H1 (cell line): ENCODE results near the gene HIPK1. TPM values are rescaled to one million over a fixed set of nuclear protein-coding genes. Genes with fewer than 3 reads are reported as not detected.

Source experiments
- NANOG ChIP-seq: IDR thresholded peaks from 2 replicates; pipeline ENCODE4 v1.6.1; 2011; ENCODE audit warnings: low read length, low read depth, mild to moderate bottlenecking, inconsistent platforms; ENCODE audit not compliant: insufficient read depth, poor library complexity, severe bottlenecking
- POU5F1 ChIP-seq: IDR thresholded peaks from 2 replicates; pipeline ENCODE4 v1.6.1; 2011; ENCODE audit warnings: low read depth, mild to moderate bottlenecking, low read length, moderate library complexity
- USF2 ChIP-seq: IDR thresholded peaks from 2 replicates; pipeline ENCODE4 v1.6.1; 2011; ENCODE audit warnings: low read length, improper control_type of control experiment
- polyA plus RNA-seq, 7 experiments: library from polyadenylated mRNA; depleted of rRNA in 3 of 7; stranded (reverse) in 5 of 7; unstranded in 2 of 7; fragments of >200 nt in 5 of 7; fragments of 200-250 nt in 2 of 7; gene quantifications; 1 replicate in 5 of 7; 2 replicates in 1 of 7; 4 replicates in 1 of 7; pipeline versions ENCODE4 v1.2.1 to v1.2.3, GENCODE V29; 2011 to 2013; ENCODE audit warnings: missing spikeins in 2 of 7, mixed read lengths in 2 of 7
- total RNA-seq: library from RNA; stranded (reverse); fragmentation: NEBNext Ultra II Directional; extraction: Animal tissue kit (Norgen Biotek cat#: 25700); gene quantifications from 2 replicates; pipeline ENCODE4 v1.2.1, GENCODE V29; 2021

Gene HIPK1
- total and polyA plus RNA-seq, 2 of the 8 experiments (the other 6 are each of a cell fraction or from before 2014, with no cell fraction given), result 46.2 to 64.3 TPM

- TF ChIP-seq USF2 (no peak), POU5F1 (no peak), NANOG (no peak)
Measured at GRCh38 chr1:113975211-113975895, 46.2 kb downstream of the HIPK1 start (continued).
